WERI-Rb-1 (cell line): Measurements from ENCODE around the gene SP9.

ENCODE experiments used
- DNase-seq: peaks from one replicate; pipeline ENCODE4 v3.0.0-alpha.2; 2020
- H3K27ac ChIP-seq: fragments of 250-450 bp; sonication (Bioruptor Pico); 2 replicates; pipeline ENCODE4 v1.5.1; 2020; ENCODE audit warnings: mild to moderate bottlenecking, moderate library complexity
- H3K27me3 ChIP-seq: fragments of 250-450 bp; sonication (Bioruptor Pico); 2 replicates; pipeline ENCODE4 v1.5.1; 2021; ENCODE audit warnings: mild to moderate bottlenecking, low read depth, moderate library complexity; ENCODE audit not compliant: insufficient read depth, severe bottlenecking
- H3K36me3 ChIP-seq: fragments of 250-450 bp; sonication (Bioruptor Pico); 2 replicates; pipeline ENCODE4 v1.5.1; 2020; ENCODE audit warnings: mild to moderate bottlenecking, moderate library complexity
- H3K4me3 ChIP-seq: 2 replicates; pipeline ENCODE4 v1.5.1; 2011; ENCODE audit warnings: low read depth, mild to moderate bottlenecking, control low read depth, low read length
- H3K9me3 ChIP-seq: fragments of 250-450 bp; sonication (Bioruptor Pico); 2 replicates; pipeline ENCODE4 v1.5.1; 2021; ENCODE audit warnings: mild to moderate bottlenecking, moderate library complexity; ENCODE audit not compliant: severe bottlenecking
- CTCF ChIP-seq: IDR thresholded peaks from 2 replicates; pipeline ENCODE4 v1.5.1; 2011; ENCODE audit warnings: low read depth, mild to moderate bottlenecking, control low read depth, inconsistent platforms, low read length

SP9 gene

DNA sequence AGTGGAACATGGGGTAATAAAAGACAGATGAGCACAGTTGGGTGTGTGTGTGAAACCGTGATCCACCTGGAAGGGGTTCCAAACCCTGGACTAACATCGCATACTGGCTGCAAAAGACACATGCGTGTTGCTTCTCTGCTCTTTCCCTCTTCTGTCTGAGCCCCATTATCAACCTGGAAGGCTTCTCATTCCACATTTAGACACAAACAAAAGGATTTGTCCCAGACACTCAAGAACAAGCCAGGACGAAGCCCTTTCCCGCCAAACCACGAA, 7.0 kb upstream of the SP9 start:
- H3K27ac ChIP-seq: no peak overlapping the region
- H3K9me3 ChIP-seq: no peaks in the 10 kb centered on the region
- no peaks in the 10 kb centered on the region for H3K36me3 ChIP-seq
- no peak for DNase-seq
- H3K4me3 ChIP-seq: no peak overlapping the region
- H3K27me3 ChIP-seq: no peaks in the 10 kb centered on the region
- no peak for TF ChIP-seq CTCF

DNA sequence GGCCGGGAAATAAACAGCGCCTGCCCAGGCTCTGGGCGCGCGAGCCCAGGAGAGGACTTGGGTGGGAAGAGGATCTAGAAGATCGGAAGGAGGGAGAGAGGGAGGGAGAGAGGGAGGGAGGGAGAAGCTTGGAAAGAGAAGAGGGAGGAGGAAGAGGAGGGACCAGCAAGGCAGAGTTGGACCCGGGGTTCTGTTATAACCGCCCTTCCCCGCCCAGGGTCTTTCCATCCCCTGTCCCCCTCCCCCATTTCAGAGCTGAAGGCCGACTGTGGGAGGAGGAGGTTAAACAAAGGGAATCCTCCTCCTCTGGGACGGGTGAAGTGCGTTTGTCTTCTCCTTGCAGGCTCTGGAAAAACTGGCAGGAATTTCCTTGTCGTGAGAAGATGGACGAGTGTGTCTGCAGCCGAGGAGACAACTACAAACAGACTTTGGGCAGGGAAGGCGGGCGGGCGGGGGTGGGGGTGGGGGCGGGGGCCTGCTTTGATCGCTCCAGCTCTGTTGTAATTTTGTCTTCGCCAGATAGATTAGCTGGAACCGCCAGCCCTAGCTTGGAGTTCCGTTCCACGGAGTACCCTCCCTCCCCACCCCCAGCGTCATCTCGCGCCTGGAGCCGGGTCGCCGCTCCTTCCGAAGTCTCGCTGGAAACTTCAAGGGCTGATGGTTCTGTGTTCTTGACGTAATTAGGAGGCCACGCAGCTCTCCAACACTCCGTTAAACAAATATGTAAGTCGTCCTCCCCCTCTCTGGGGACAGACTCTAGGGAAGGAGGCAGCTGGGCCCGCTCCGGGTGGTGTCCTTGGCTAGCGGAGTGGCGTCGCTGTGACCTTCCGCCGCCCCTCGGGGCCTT, 6.4 kb upstream of the SP9 start:
- no peak for DNase-seq
- H3K27me3 ChIP-seq: no peaks in the 10 kb centered on the region

DNA sequence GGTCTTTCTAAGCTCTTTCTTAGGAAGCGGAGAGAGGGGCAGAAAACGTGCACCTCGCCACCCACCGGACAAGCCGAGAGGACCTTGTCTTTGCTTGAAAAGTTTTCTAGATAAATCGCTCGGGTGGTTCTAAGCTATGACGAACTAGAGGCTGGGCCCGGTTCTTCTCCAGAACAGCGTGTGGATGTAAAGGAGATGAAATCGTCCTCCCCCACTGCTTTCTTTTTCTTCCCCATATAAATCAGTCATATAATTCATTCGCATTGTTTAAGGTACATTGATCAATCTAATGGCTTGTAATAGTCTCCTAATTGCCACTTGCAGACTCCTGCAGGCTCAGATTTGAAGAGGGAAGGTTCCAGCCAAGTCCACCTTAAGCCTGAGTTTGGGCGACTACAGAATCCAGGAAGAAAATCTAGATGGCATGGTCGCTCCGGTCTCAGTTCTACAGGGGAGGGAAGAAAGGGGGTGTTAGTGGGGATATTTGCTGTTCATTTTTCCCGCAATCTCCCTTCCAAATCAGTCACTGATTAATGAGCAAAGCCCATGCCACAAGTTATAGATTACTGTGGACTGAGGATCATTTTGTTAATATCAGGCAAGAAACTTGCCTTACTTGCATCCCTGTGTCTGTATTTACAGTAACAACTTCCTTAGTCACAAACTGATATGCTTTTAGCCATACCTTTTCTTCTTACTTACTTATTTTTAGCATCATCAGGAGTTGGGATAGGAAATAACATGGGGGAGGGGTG, 5.6 kb upstream of the SP9 start:
- Histone ChIP-seq H3K27me3 (no peaks in the 10 kb centered on the region), H3K9me3 (no peaks in the 10 kb centered on the region), H3K36me3 (no peaks in the 10 kb centered on the region), H3K27ac (no peak overlapping the region), H3K4me3 (no peak overlapping the region)
- TF ChIP-seq CTCF: no peak
- no peak for DNase-seq

More for the DNA sequence above, 6.4 kb upstream of the SP9 start:
- TF ChIP-seq CTCF: no peak
- Histone ChIP-seq H3K9me3 (no peaks in the 10 kb centered on the region), H3K27ac (no peak overlapping the region), H3K36me3 (no peaks in the 10 kb centered on the region), H3K4me3 (no peak overlapping the region)

- TF ChIP-seq CTCF: no peak
- no peak overlapping the region for H3K27ac ChIP-seq
- no peaks in the 10 kb centered on the region for H3K9me3 ChIP-seq
- no peak overlapping the region for H3K4me3 ChIP-seq
- no peaks in the 10 kb centered on the region for H3K27me3 ChIP-seq
- H3K36me3 ChIP-seq: peaks cover 2% of the 10 kb centered on the region
- no peak for DNase-seq
Observed at GRCh38 chr2:174330945-174331594, 3.7 kb upstream of the SP9 start.

DNA sequence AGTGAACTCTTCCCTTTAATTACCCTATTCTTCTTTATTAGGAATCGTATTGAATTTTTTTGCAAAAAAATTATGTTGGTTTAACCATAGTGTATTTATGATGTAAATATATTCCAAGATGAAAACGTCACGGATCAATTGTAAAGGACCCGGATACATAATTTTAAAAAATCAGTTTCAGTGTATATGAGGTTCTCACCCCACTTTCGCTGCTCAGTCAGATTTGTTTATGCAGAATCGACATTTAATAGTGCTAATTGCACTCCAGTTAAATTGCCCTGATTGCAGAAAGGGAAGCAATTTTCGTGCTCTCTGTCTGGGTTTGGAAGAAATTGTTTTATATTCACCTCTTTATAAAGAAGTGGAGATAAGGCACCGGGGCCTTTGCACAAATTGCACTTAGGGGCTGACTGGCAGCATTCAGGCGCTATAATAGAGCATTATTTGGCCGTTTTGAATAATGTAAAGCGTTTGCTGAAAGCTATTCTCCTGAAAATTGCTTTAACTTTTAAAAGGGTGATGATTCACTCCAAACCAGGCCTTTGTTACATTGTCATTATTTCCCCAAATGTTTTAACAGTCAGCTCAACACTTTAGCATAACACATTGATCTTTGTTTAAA, 3.0 kb upstream of the SP9 start:
- Histone ChIP-seq H3K27me3 (no peaks in the 10 kb centered on the region), H3K36me3 (peaks cover 9% of the 10 kb centered on the region), H3K4me3 (peak overlapping the region; percentile 49), H3K9me3 (no peaks in the 10 kb centered on the region), H3K27ac (peak overlapping the region; percentile 68)
- TF ChIP-seq CTCF: no peak
- DNase-seq: no peak
